Measurements from ENCODE around the gene RHEX.
"Not testable (repeated sequence)": the region's sequence is repeated elsewhere in the genome, so short reads cannot be mapped to it uniquely, and the experiment has no call there.

RHEX gene

GRCh38 chr1:206030714-206031113 is 22.3 kb upstream of the RHEX start:
- peak; percentile 67 for DNase-seq

DNA sequence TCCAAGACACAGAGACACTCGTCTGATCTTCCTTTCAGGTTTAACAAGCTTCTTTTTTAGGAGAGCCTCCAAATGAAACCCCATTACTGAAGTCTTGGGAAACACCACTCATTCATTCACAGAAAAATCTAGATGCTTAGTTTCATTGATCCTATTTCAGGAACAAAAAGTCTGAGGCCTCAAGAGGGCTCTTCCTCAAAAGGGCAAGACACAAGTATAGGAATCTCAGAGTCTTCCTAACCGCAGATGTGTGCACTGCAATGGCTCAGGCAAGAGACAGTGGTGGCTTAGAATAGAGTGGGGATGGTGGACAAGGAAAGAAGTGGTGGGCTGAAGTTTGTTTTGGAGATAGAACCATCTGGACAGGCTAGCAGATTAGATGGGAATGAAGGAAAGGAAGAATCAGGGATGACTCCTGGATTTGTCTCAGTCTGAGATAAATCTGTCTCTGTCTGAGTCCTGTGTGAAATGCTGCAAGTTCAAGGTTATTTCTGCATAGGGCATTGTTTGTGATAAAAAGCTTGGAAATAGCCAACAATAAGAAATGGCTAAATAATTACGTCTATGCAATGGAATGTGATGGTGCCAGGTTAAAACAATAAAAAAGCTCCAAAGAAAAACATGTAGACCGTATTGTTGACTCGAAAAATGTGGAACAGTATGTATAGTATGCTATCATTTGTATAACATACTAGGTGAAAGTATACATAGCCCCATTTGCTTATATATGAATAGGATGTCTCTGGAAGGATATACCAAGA is 20.4 kb upstream of the RHEX start:
- DNase-seq = no peak

DNA sequence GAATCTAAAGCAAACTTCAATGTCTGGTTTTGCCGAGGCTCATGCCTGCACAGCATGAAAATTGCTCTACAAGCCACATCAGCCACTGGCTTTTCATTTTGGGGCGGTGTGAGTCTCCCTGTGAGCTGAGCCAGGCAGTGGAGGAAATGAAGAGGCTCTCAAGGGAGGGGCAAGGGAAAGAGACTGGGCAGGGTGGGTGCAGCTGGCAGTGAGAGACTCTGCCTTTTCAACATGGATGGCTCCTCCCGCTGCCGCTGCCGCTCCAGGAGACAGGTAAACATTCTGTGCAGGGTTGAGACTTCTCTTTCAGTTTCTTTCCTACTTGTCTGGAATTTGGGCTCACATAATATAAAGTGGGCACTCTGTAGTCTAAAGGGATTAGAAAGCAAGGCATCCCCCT is 17.9 kb upstream of the RHEX start:
- peak; percentile 27 for DNase-seq

DNA sequence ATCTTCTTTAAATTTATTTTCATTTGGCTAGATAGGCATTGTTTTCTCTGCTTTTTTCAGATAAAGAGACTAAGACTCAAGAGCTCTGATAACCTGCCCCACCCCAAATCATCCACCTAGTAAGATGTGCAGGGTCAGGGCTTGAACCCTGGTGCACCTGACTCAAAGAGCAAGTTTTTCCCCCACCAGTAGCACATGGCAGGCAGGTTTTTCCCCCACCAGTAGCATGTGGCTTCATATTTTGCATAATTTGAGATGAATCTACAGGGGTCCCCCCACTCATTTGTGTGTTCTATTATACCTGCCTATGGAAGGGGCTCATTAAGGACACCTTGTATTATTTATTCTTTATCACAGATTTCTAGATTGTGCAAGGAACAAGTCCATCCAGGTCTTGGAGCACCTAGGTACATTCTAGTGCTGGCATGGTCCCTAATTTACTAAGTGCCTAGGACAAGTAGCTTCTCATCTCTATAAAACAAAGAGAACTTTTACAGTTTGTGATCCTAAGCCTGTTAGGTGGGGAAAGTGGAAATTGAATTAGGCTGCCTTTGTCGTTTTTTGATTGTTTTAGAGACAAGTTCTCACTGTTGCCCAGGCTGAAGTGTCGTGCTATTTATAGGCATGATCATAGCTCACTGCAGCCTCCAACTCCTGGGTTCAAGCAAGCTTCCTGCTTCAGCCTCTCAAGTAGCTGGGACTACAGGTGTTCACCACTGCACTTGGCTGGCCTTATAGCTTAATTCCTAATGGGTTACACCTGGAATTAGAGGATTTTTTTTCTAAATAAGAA is 16.1 kb upstream of the RHEX start:
- no peak for DNase-seq

GRCh38 chr1:206037581-206037980 is 15.4 kb upstream of the RHEX start:
- DNase-seq = no peak

DNA sequence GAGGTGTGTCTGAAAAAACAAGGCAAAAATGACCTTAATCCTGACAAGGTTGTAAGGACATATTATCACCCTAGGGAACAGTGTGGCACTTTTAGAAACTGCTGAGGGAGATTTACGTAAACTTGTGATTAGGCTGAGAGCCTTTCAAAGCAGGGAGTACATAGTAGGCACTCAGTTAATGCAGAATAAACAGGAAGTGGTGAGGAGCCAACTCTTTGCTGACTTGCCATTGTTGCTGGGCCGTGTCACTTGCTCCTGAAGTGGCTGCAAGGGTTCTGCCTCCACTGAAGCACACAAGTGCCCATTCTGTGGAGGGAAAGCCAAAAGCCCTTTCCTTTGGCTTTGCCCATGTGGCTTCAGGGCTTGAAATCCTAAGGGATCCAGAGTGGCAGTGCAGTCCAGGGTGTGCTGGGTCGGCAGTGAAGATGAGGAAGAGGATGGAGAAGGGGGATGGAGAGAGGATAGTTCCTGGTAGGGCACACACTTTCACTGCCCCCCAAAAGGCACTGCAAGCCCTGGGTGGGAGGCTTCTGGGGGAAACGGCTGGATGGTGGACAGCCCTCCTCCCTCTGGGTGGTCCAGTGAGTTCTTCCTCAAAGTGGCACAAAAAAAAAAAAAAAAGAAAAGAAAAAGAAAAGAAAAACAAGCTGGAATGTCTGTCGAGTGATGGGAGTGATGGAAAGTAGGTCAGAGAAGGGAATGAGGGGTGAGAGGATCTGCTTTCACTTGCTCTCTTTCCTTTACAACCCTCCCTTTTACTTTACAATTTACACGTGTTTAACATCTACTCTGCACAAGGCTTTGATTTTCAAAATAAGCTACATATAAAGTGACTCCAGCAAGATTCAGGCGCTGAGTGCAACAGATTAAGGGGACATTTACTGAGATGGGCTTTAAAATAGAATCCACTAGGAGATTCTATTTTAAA is 13.7 kb upstream of the RHEX start:
- no peak for DNase-seq

GRCh38 chr1:206040328-206040727 is 12.6 kb upstream of the RHEX start:
- DNase-seq = no peak

DNA sequence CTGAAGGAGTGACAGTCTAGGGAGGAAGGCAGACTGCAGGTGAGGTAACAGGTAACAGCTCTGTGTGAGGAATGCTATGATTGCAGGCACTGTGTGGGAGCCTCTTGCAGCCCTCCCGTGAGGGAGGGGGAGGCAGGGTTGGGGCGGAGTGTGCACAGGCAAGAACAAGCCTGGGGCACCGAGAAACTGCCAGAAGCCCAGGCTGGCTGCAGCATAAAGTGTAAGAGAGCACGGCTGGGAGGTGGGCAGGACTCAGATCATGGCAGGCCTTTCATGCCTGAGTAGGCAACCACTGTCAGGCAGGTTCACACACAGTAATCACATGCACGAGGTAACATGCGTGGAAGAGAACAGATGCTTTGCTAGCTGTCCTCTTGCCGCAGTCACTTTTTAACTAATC is 11.3 kb upstream of the RHEX start:
- DNase-seq = no peak

DNA sequence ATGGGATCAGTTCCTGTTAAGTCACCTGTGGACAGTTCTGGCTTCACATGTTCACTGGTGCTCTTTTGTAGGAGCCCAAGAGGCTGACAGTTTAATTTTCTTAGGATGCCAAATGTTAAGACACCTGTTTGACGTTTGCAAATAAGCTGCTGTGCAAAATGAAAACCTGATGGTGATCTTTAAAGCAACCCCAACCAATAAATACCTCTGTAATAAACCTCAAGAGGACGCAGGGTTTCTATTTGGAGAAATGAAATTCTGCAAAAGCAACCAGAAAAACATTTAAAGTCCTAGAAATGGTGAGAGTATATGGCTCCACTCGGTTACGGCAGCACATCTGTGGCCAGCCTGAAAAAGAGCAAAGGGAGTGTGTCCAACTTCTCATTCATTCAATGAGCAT is 5.7 kb upstream of the RHEX start:
- no peak for DNase-seq

GRCh38 chr1:206048582-206048981 is 4.4 kb upstream of the RHEX start:
- DNase-seq = no peak

DNA sequence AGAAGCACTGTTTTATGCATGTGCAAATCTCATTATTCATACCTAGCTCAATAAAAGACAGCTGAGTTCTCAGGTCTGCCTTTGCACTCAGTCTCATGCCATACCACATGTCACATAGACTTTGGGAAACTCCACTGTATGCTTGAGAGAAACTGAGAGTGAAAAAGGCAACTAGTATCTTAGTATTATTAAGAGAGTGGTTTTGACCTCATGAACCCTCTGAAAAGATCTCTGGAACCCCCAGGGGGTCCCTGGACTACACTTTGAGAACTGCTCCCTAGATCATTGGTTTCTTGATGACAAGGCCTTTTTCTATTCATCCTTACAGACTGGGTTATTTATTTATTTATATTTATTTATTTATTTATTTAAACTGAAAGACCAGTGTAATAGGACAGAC is 3.7 kb upstream of the RHEX start:
- DNase-seq = no peak

DNA sequence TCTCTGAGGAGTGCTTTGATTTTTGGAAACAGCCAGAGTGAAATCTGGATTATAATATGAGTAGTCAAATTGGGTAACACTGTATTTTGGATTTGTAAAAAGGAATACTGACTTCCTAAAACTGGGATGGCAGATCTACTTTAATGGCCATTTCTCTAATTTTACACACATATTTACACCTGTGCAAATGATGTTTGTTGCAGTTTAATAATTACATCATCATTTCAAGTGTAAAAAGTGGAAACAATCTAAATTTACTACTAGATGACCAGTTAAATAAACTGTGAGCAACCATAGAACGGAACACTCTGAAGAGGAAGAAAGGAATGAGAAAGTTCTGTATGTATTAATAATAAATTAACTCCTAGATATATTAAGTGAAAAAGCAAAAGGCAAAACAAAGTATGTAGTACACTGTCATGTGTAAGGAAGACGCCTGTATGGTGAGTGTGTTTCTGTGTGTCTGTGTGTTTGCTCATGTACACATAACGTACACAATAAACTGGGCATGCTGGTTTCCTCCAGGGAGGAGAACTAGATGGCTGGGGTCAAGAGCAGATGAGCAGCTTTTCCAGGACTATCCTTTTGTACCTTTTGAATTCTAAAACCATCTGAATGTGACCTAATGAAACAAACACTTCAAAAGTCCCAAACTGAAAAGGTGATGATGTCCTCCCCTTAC is 2.9 kb upstream of the RHEX start:
- no peak for DNase-seq

DNA sequence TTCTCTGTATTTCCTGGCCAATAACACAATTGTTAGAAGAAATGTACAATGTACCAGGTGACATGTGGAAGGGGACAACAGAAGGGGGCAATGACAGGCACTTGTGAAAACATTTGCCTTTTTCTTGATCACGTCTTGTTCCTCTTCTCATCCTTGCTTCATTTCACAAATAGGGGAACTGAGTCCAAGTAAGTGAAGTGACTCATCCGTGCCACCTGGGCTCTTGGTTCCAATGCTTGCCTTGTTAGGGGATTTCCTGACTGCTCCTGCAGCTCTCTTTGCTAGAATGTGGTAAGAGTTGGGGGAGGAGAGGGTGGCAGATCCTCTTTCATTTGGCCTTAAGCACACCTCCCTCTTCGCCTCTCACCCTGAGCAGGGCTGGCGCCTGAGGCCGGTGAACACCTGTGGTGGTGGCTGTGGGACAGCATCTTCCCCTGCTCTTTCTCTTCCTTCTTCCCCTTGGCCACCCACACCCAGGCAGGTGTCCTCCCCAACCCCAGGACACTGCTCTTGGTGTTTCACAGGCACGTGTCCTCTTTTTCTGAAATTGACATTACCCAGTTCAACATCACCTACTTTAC is 2.2 kb upstream of the RHEX start:
- no peak for DNase-seq

GRCh38 chr1:206052231-206052865 is 625 bp upstream of the RHEX start:
- not testable (repeated sequence) for DNase-seq

GRCh38 chr1:206053616-206054015 is 643 bp downstream of the RHEX start:
- DNase-seq = not testable (repeated sequence)

- DNase-seq = not testable (repeated sequence)
Measured at GRCh38 chr1:206055069-206055625, 2.2 kb downstream of the RHEX start.

DNA sequence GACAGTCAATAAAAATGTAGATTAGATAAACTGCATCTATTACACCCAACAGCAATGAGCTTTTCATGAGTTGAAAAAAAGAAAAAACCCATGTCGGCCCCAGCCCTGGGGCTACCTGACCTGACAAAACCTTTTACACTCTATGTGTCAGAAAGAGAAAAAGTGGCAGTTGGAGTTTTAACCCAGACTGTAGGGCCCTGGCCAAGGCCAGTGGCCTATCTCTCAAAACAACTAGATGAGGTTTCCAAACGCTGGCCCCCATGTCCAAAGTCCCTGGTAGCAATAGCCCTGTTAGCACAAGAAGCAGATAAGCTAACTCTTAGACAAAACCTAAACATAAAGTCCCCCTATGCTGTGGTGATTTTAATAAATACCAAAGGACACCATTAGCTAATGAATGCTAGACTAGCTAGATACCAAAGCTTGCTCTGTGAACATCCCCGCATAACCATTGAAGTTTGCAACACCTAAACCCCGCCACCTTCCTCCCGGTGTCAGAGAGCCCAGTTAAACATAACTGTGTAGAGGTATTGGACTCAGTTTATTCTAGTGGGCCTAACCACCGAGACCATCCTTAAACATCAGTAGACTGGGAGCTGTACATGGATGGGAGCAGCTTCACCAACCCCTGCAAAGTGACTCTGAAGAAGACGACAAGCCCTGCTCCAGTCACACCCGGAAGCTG is 2.8 kb downstream of the RHEX start:
- not testable (repeated sequence) for DNase-seq

DNA sequence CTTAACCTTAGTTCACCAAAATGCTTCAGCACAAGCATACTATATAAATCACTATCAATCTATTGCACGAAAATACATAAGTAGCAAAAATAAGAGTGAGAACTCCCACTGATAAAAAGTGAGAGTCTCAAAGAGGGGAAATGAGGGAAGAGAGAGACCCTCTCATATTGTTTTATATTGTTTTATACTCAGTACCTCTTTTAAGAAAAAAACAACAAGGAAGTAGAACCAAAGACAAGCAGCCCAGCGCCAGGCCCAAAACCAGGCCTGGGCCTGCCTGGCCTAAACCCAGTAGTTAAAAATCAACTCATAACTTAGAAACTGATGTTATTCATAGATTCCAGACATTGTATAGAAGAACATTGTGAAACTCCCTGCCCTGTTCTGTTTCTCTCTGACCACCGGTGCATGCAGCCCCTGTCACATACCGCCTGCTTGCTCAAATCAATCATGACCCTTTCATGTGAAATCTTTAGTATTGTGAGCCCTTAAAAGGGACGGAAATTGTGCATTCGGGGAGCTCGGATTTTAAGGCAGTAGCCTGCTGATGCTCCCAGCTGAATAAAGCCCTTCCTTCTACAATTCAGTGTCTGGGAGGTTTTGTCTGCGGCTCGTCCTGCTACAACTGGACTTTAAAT is 5.4 kb downstream of the RHEX start:
- DNase-seq = not testable (repeated sequence)

GRCh38 chr1:206058927-206059292 is 5.9 kb downstream of the RHEX start:
- no peak for DNase-seq

DNA sequence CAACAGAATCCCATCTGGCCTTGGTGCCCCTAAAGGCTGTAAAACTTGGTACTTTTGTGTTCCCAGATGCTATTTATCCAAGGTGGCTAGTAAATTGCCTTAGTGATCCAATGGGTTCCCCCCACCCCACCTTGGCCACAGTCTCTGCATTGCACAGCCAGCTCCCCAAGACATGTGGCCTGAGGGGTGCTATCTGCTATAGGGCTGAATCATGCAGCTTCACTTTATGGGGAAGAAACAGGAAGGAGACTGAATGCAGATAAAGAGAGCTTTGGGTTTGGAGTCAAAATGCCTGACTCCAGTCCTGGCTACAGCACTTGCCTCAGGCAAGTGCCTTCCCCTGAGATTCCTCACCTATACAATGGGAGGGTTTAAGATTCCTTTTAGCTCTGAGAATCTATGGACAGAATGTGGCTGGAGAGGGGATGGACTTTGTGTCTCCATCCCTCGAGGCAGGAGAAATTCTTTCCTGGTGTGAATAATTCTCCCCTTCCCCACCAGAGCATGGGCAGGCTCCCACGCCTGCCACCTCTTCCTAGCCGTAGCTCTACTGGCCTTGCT is 6.5 kb downstream of the RHEX start:
- no peak for DNase-seq

Measured in COR-L47 (cell line).